Glomerular endothelial cell (primary cell): ENCODE results near the gene SERINC5. TPM values are rescaled to one million over a fixed set of nuclear protein-coding genes. Genes with fewer than 3 reads are reported as not detected.
"Not testable (repeated sequence)": the region's sequence is repeated elsewhere in the genome, so short reads cannot be mapped to it uniquely, and the experiment has no call there.

ENCODE experiments used
- DNase-seq: peaks from one replicate; pipeline ENCODE4 v3.0.0-alpha.2; 2011; ENCODE audit warnings: low read depth, low spot score; ENCODE audit errors: extremely low read depth
- total RNA-seq: library from RNA; depleted of rRNA; stranded (reverse); fragments of >200 nt; gene quantifications from 2 replicates; pipeline ENCODE4 v1.2.3, GENCODE V29; 2015

SERINC5 gene
- total RNA-seq, 1 donor from 2014 or later, result 13.5 TPM

DNA sequence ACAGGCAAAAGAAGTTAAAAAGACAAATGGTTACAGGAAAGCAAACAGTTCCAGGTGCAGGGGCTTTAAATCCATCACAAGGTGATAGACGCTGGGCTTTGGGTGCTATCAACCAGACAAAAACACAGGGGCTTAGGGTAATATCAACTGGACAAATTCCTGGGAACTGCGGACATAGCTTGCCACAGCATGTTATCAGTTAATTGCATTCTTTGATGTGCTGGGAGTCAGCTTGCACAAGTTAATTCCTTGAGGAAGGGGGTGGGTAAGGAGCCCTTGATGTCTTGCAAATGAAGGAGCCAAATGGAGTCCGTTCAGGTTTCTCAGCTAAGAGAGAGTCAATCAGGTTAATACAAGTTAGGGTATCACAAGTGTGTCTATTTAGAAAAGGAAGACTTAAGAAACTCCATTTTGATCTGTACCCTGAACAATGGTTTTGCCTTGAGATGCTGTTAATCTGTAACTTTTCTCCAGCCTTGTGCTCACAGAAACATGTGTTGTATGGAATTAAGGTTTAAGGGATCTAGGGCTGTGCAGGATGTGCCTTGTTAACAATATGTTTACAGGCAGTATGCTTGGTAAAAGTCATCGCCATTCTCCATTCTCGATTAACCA is 144.4 kb downstream of the SERINC5 start:
- not testable (repeated sequence) for DNase-seq

DNA sequence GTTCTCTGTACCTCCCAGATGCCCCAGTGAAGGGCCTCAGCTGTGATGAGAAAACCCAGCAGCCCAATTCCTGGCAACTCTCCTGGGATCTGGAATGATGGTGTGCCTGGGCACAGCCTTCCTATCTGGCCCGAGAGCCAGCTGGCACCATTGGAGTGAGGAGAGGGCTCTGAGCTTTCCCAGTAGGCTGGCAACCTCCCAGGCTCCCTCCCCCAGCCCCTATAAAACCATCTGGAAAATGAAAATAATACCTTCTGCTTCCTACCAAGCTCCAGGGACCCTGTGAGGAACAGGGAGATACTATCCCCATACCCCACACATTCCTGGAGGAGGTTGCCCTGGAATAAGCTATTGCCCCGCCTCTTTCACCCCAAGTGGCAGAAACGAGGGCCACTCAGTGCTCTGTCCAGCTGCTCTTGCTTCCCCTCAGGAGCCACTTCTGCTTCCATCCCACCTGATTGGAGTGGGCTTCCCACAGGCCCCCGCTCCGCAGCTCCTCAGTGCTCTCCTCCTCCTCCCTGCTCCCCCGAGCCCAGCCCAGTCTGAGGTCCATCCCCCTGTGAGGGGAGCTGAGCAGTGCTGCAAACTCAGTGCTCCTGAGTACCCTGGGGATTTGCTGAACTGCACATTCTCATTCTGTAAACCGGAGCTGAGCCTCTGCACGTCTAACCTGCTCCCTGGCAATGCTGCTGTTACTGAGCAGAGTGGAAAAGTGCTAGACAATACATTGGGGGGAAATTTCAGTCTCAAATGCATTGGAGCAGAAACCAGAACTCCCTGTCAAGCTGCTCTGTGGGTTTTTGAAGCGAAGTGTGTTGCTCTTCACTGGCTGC is 146.0 kb downstream of the SERINC5 start:
- DNase-seq, result no peak

GRCh38 chr5:80106916-80107315 is 148.9 kb downstream of the SERINC5 start:
- DNase-seq, result no peak

- DNase-seq, result no peak
These were observed 150.0 kb downstream of the SERINC5 start for GRCh38 chr5:80105698-80106439.

- DNase-seq, result no peak
These were observed 152.5 kb downstream of the SERINC5 start for GRCh38 chr5:80103371-80103770.

DNA sequence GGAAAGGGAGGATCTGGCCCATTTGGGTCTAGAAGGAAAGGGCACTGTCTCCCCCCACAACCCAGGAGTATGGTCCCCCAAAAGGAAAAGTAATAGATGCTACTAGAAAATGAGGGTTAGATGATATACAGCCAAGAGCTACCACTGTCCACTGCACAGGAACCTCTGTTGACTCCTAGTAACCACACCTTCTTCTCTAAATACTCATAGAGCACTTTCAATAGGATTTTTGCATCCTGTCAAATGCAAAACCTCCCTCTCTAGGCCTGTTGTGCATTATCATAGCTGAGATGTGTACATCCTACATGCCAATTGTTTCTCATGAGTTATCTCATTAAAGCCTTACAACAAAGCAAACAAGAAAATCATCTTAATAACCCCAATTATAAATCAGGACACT is 153.9 kb downstream of the SERINC5 start:
- DNase-seq, result no peak

- no peak for DNase-seq
These were observed 158.4 kb downstream of the SERINC5 start for GRCh38 chr5:80097451-80097850.

GRCh38 chr5:80094236-80094738 is 161.6 kb downstream of the SERINC5 start:
- DNase-seq, result no peak

DNA sequence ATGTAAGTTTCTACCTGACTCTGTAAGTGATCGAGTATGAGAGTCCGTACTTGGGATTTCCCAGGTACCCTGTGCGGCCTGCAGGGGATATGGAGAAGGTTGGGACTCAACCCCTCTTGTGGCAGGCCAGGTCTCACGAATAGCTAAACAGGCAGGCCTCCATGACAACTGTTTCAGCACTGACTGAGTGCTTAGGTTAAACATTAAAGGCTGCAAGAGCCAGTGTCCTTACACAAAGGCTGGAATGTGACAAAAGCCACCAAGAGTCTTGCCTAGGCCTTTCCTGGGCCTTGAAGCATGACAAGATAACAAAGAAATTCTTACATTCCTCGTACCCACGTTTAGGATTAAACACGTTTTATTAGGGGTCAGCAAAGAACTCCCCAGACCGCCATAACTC is 162.1 kb downstream of the SERINC5 start:
- no peak for DNase-seq

DNA sequence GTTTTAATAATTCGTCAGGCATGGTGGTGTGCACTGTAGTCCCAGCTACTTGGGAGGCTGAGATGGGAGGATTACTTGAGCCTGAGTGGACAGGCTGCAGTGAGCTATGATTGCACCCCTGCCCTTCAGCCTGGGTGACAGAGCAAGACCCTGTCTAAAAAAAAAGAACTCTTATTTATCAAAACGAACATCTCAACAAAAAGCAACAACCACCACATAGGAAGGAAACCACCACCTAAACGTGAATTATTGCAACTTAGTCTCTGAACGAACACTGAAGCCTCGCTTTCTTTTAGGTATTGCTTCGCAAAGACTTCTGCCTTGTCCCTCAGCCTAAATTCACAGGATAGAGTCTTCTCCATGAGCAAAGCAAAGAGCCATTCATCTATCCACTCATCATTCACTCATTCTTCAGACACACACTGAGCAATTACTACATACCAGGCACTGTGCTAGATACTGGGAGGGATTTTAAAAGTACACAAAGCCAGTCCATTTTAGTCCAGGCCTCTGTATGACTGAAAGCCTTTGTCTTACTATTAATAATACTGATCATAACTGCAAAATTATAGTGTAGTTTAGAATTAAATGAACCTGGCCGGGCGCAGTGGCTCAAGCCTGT is 163.3 kb downstream of the SERINC5 start:
- DNase-seq, result no peak

GRCh38 chr5:80091792-80092192 is 164.1 kb downstream of the SERINC5 start:
- not testable (repeated sequence) for DNase-seq

GRCh38 chr5:80090884-80091166 is 165.0 kb downstream of the SERINC5 start:
- no peak for DNase-seq

GRCh38 chr5:80083101-80083890 is 172.6 kb downstream of the SERINC5 start:
- DNase-seq, result no peak

GRCh38 chr5:80082731-80083100 is 173.1 kb downstream of the SERINC5 start:
- DNase-seq, result no peak

DNA sequence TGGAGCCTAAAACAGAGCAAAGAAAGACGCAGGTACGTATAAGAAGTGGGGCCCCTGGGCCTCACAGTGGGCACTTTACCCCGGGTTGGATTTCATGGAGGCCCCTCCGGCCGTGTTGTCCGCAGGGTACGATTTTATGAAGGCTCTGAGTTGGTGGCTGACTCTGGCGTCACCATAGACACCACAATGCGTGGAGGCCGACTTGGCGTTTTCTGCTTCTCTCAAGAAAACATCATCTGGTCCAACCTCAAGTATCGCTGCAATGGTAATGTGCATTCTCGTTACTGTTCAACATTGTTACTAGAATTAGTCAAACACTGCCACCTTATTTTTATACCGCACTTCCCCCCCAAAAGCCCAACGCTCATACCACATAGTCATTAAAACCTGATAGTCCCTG is 173.6 kb downstream of the SERINC5 start:
- DNase-seq, result no peak

DNA sequence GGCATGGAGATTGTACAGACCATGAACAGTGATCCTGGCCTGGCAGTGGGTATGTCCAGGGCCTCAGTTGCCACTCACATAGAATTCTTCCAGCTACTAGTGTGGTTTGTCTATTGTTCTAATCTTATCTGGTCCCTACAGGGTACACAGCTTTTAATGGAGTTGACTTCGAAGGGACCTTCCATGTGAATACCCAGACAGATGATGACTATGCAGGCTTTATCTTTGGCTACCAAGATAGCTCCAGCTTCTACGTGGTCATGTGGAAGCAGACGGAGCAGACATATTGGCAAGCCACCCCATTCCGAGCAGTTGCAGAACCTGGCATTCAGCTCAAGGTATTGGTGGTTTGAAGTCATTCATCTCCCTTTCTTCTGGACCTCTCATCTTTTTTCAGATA is 176.9 kb downstream of the SERINC5 start:
- DNase-seq, result no peak

GRCh38 chr5:80077051-80077714 is 178.7 kb downstream of the SERINC5 start:
- no peak for DNase-seq

- no peak for DNase-seq
These were observed 179.5 kb downstream of the SERINC5 start for GRCh38 chr5:80076131-80077050.
